Measurements from ENCODE around the gene HSPB1. TPM values are rescaled to one million over a fixed set of nuclear protein-coding genes. Genes with fewer than 3 reads are reported as not detected.
A peak's percentile ranks its signal among the peaks of the same experiment; 100 is the strongest.
"Not testable (repeated sequence)": the region's sequence is repeated elsewhere in the genome, so short reads cannot be mapped to it uniquely, and the experiment has no call there.

Gene HSPB1
- total and polyA plus RNA-seq, 11 donors, result 822 to 5,278 (median 2,076) TPM

- H3K4me1 ChIP-seq, result peaks cover 0 to 25% (median 0%) of the 10 kb centered on the region in 12 donors
- peak overlapping the region in 9 of 12 donors; percentile 27 to 68 (median 54) for H3K4me3 ChIP-seq
- WGBS, 4 donors, result 58 to 93% (median 73%) methylated on average over 7 to 17 of the region's 17 CpGs
- intact Hi-C loops (cut with DNase I), result no loop called here
- no peaks in the 10 kb centered on the region for H3K9me3 ChIP-seq
- peaks cover 0 to 26% (median 11%) of the 10 kb centered on the region in 9 donors for H3K27me3 ChIP-seq
- H3K27ac ChIP-seq, result peak overlapping the region in 2 of 12 donors; percentile 16 to 41
- H3K36me3 ChIP-seq, result no peaks in the 10 kb centered on the region
- ATAC-seq (no peak), DNase-seq (no peak)
- TF ChIP-seq CTCF (IDR thresholded peaks at IDR 0.05) (no peak), POLR2A (IDR thresholded peaks at IDR 0.05) (no peak)
These were observed 19.0 kb upstream of the HSPB1 start for GRCh38 chr7:76283254-76284159.

GRCh38 chr7:76285604-76286374 lies 16.7 kb upstream of the HSPB1 start:
- Histone ChIP-seq H3K27ac (no peak overlapping the region), H3K27me3 (peaks cover 0 to 22% (median 11%) of the 10 kb centered on the region in 9 donors), H3K9me3 (no peaks in the 10 kb centered on the region), H3K36me3 (no peaks in the 10 kb centered on the region), H3K4me3 (no peak overlapping the region), H3K4me1 (peaks cover 0 to 21% (median 0%) of the 10 kb centered on the region in 12 donors)
- no peak for ATAC-seq
- no peak for DNase-seq
- TF ChIP-seq POLR2A (IDR thresholded peaks at IDR 0.05) (no peak), CTCF (IDR thresholded peaks at IDR 0.05) (no peak)
- intact Hi-C loops (cut with DNase I), result no loop called here
- 81 to 91% (median 85%) methylated on average over 23 to 29 of the region's 29 CpGs for WGBS, 4 donors

DNA sequence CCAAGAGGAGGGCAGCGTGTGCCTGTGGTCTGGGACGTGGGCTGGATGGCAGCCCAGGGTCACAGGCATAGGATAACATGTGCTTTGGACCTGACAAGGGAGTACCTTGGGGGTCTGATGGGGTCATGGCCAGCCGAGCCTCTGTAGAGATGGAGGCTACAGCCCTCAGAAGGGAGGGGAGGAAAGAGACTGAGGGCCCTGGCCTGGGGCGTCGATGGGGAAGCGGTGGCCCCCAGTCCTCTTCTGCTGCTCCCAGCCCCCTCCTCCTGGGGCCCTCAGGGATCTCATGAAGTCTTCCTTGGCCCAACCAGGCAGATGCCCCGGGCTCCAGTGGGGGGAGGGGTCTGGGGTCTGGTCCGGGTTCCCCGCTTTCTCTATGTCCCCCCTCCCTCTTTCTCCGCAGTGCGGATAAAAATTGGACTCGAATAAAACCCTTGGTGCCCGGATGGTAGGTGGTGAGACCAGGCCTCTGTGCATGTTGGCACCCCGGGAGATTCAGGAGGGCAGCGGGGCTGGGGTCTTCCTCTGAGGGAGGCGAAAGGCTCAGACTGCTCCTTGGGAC lies 15.6 kb upstream of the HSPB1 start:
- 83 to 91% (median 90%) methylated on average over 15 to 16 of the region's 16 CpGs for WGBS, 4 donors
- peaks cover 2 to 27% (median 8%) of the 10 kb centered on the region in 12 donors for H3K4me1 ChIP-seq
- intact Hi-C loops (cut with DNase I), result no loop called here

GRCh38 chr7:76290847-76291350 lies 11.6 kb upstream of the HSPB1 start:
- peaks cover 6 to 53% (median 36%) of the 10 kb centered on the region in 12 donors for H3K4me1 ChIP-seq
- not testable (repeated sequence) for H3K36me3 ChIP-seq, H3K9me3 ChIP-seq, H3K27me3 ChIP-seq, H3K4me3 ChIP-seq, ATAC-seq, DNase-seq
- WGBS, 4 donors, result 85 to 89% (median 87%) methylated on average over 6 of the region's 6 CpGs
- intact Hi-C loops (cut with DNase I), result loop anchor here (1.0 to 5.0 kb wide), 8 partner anchors 22 to 114 kb away; no protein-coding TSS in a partner anchor
- peak overlapping the region in 10 of 12 donors; percentile 89 to 100 (median 94) for H3K27ac ChIP-seq

More for the DNA sequence above, 15.6 kb upstream of the HSPB1 start:
- no peak for ATAC-seq
- H3K27ac ChIP-seq, result no peak overlapping the region
- no peak for DNase-seq
- no peak overlapping the region for H3K4me3 ChIP-seq
- peaks cover 0 to 18% (median 10%) of the 10 kb centered on the region in 9 donors for H3K27me3 ChIP-seq
- H3K36me3 ChIP-seq, result no peaks in the 10 kb centered on the region
- no peaks in the 10 kb centered on the region for H3K9me3 ChIP-seq
- TF ChIP-seq CTCF (IDR thresholded peaks at IDR 0.05), result no peak
- no peak for TF ChIP-seq POLR2A (IDR thresholded peaks at IDR 0.05)
